IMR-90 (cell line): ENCODE measurements around the gene VNN1.

Experiments
- CTCF ChIP-seq: conservative IDR thresholded peaks from 2 replicates; pipeline ENCODE4 v1.5.1; 2012; ENCODE audit warnings: mild to moderate bottlenecking, low read depth, low read length, improper control_type of control experiment
- MAFK ChIP-seq: IDR thresholded peaks from 2 replicates; pipeline ENCODE4 v1.6.1; 2012; ENCODE audit warnings: low read depth, low read length, improper control_type of control experiment
- NFE2L2 ChIP-seq: fragments of 150-350 bp; IDR thresholded peaks from 2 replicates; pipeline ENCODE4 v1.6.1; 2016; ENCODE audit warnings: low read depth, mild to moderate bottlenecking, low read length
- POLR2A ChIP-seq: IDR thresholded peaks from 2 replicates; pipeline ENCODE4 v1.6.1; 2012; ENCODE audit warnings: mild to moderate bottlenecking, low read depth, low read length
- RAD21 ChIP-seq: IDR thresholded peaks from 2 replicates; pipeline ENCODE4 v1.6.1; 2012; ENCODE audit warnings: low read length, improper control_type of control experiment
- RCOR1 ChIP-seq: IDR thresholded peaks from 2 replicates; pipeline ENCODE4 v1.6.1; 2012; ENCODE audit warnings: mild to moderate bottlenecking, low read length, improper control_type of control experiment; ENCODE audit not compliant: insufficient replicate concordance
- TF ChIP-seq, protein P1 (sequence below): fragments of 150-350 bp; IDR thresholded peaks from 2 replicates; pipeline ENCODE4 v1.6.1; 2017; ENCODE audit warnings: mild to moderate bottlenecking, antibody characterized with exemption, low read length, low read depth

- TF ChIP-seq, protein P1, sequence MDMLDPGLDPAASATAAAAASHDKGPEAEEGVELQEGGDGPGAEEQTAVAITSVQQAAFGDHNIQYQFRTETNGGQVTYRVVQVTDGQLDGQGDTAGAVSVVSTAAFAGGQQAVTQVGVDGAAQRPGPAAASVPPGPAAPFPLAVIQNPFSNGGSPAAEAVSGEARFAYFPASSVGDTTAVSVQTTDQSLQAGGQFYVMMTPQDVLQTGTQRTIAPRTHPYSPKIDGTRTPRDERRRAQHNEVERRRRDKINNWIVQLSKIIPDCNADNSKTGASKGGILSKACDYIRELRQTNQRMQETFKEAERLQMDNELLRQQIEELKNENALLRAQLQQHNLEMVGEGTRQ, result no peak
- TF ChIP-seq POLR2A (no peak), CTCF (no peak), NFE2L2 (no peak), RCOR1 (no peak), RAD21 (no peak), MAFK (no peak)
Observed at GRCh38 chr6:132661906-132662305, 51.9 kb downstream of the VNN1 start.
